ENCODE measurements around the gene PRR20G. TPM values are rescaled to one million over a fixed set of nuclear protein-coding genes. Genes with fewer than 3 reads are reported as not detected.

Gene PRR20G
- total RNA-seq, 1 donor from 2014 or later, result not detected

GRCh38 chr3:127238602-127239001 is 49.2 kb downstream of the PRR20G start:
- Mint-ChIP-seq H3K4me1 (no peaks in the 10 kb centered on the region), H3K36me3 (no peaks in the 10 kb centered on the region), H3K27ac (no peak overlapping the region), H3K9me3 (peaks cover 16% of the 10 kb centered on the region), H3K4me3 (no peak overlapping the region), H3K27me3 (ENCODE audit: low read depth) (peaks cover 29% of the 10 kb centered on the region)
- TF ChIP-seq CTCF (IDR thresholded peaks at IDR 0.05; ENCODE audit: unreplicated experiment), result no peak
- DNase-seq (ENCODE audit: low spot score in 2 of 2, unreplicated experiment in 2 of 2), result no peak

- H3K4me1 Mint-ChIP-seq, result no peaks in the 10 kb centered on the region
These were observed 50.0 kb downstream of the PRR20G start for GRCh38 chr3:127237835-127238234.

GRCh38 chr3:127235706-127236105 is 52.1 kb downstream of the PRR20G start:
- Mint-ChIP-seq H3K27me3 (ENCODE audit: low read depth) (peaks cover 28% of the 10 kb centered on the region), H3K9me3 (peaks cover 5% of the 10 kb centered on the region), H3K27ac (no peak overlapping the region), H3K4me1 (no peaks in the 10 kb centered on the region), H3K4me3 (no peak overlapping the region), H3K36me3 (no peaks in the 10 kb centered on the region)
- TF ChIP-seq CTCF (IDR thresholded peaks at IDR 0.05; ENCODE audit: unreplicated experiment), result no peak
- no peak for DNase-seq (ENCODE audit: low spot score in 2 of 2, unreplicated experiment in 2 of 2)

More at GRCh38 chr3:127237835-127238234, 50.0 kb downstream of the PRR20G start:
- Mint-ChIP-seq H3K9me3 (peaks cover 16% of the 10 kb centered on the region), H3K36me3 (no peaks in the 10 kb centered on the region), H3K27ac (no peak overlapping the region), H3K4me3 (no peak overlapping the region), H3K27me3 (ENCODE audit: low read depth) (peaks cover 29% of the 10 kb centered on the region)
- DNase-seq (ENCODE audit: low spot score in 2 of 2, unreplicated experiment in 2 of 2), result no peak
- no peak for TF ChIP-seq CTCF (IDR thresholded peaks at IDR 0.05; ENCODE audit: unreplicated experiment)

DNA sequence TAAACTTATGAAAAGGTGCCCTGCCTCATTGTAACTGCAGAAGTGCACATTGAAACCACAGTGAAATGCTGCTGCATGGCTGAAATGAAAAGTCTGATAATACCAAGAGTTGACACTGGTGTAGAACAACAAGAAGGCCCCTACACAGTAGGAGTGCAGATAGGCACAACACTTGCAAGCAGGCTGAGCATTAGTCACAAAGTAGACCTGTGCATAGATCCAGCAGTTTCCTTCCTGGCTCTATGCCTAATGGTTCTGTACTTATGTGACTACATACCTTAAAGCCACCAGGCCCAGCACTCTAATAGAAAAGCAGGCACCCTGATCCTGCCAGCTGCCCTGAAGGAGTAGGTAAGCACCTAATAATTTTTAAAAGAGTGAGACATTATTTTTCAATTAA is 53.1 kb downstream of the PRR20G start:
- no peaks in the 10 kb centered on the region for H3K4me1 Mint-ChIP-seq
- DNase-seq (ENCODE audit: low spot score in 2 of 2, unreplicated experiment in 2 of 2), result no peak

More for the DNA sequence above, 53.1 kb downstream of the PRR20G start:
- Mint-ChIP-seq H3K4me3 (no peak overlapping the region), H3K36me3 (no peaks in the 10 kb centered on the region), H3K27me3 (ENCODE audit: low read depth) (peaks cover 28% of the 10 kb centered on the region), H3K9me3 (peaks cover 5% of the 10 kb centered on the region), H3K27ac (no peak overlapping the region)
- no peak for TF ChIP-seq CTCF (IDR thresholded peaks at IDR 0.05; ENCODE audit: unreplicated experiment)

Other genes starting within 250 kb of the PRR20G start
- gene PRR23E, start 94.9 kb downstream of the PRR20G start, total RNA-seq, result not detected in 3 replicates

Measured in mesothelial cell of epicardium (in vitro differentiated cells).